ENCODE results near the gene GLRX.

DNA sequence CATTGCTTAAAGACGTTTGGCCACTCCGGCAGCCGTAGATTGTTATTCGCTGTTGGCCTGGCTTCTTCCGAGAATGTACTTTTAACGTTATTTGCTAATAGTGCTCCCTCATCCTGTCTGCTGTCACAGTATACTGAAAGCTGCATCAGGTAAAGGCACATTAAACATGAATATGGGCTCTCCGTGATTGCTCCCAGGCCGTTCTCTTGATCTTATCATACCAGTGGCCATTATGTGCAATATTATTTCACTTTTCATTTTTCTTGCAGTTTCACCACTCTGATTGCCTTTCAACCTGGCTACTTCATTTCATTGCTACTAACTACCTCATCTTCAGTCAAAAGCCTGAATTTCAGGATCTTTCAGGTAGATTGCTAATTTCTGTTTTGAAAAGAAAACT, 34.0 kb downstream of the GLRX start:
- TF ChIP-seq, protein P1, sequence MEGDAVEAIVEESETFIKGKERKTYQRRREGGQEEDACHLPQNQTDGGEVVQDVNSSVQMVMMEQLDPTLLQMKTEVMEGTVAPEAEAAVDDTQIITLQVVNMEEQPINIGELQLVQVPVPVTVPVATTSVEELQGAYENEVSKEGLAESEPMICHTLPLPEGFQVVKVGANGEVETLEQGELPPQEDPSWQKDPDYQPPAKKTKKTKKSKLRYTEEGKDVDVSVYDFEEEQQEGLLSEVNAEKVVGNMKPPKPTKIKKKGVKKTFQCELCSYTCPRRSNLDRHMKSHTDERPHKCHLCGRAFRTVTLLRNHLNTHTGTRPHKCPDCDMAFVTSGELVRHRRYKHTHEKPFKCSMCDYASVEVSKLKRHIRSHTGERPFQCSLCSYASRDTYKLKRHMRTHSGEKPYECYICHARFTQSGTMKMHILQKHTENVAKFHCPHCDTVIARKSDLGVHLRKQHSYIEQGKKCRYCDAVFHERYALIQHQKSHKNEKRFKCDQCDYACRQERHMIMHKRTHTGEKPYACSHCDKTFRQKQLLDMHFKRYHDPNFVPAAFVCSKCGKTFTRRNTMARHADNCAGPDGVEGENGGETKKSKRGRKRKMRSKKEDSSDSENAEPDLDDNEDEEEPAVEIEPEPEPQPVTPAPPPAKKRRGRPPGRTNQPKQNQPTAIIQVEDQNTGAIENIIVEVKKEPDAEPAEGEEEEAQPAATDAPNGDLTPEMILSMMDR (IDR thresholded peaks at IDR 0.05) = no peak
- TF ChIP-seq ZFX (IDR thresholded peaks at IDR 0.05; ENCODE audit: borderline replicate concordance) = no peak

All from 22Rv1 (cell line).